Islet precursor cell (in vitro differentiated cells): ENCODE data around the gene LGI4.

ENCODE experiments used
- DNase-seq: peaks from one replicate; pipeline ENCODE4 v3.0.0-alpha.2; 2018

The LGI4 gene

DNA sequence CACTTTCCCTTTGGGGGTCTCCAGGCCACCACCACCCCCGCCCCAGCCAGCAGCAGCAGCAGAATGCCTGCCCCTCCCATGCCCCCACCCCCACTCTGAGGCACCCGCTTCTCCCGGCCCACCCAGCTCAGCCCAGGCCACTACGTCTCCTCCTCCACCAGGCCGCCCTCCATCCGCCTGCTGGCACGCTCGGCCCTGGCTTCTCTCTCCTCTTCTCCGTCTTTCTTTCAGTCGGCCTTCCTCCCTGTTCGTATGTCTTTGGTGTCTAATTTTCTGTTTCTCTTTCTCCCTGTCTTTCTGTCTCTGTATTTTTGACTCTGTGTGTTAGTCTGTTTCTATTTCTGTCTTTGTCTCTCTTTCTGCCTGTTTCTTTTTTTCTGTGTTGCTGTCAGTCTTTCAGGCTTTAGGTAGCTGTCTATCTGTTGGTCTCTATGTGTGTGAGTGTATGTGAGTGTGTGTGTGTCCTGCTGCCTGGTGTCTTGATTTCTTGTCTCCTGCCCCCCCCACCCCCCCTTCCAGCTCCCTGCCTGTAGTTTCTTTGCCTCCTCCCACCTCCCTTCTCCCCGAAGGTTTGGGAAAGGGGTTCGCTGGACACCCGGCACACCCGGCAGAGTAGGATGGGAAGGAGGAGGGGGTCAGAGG lies at the start of gene LGI4:
TSS of gene LGI4 (minus strand) at position 459 of the 642 bp plus-strand sequence. CDS start at position 80, 379 bp downstream.
- DNase-seq: no peak

- DNase-seq: no peak
Observed at GRCh38 chr19:35184267-35184666, 49.4 kb upstream of the LGI4 start.

DNA sequence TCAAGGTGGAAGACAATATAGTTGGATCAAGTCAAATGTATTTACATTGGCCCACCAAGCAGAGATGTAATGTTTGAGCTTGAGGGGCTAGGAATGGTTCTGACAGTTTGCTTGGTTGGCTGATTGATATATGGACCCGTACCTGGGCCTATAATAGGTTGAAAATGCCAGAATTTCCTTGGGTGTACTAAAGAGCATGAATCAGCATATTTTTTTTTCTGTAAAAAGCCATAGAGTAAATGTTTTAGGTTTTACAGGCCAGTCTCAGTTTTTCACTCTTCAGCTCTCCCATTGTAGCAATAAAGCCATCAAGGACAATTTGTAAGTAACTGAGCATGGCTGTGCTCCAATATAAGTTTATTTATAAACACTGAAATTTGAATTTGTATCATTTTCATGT lies 46.5 kb upstream of the LGI4 start:
- DNase-seq: no peak

GRCh38 chr19:35179830-35180229 lies 45.0 kb upstream of the LGI4 start:
- peak; percentile 5 for DNase-seq

DNA sequence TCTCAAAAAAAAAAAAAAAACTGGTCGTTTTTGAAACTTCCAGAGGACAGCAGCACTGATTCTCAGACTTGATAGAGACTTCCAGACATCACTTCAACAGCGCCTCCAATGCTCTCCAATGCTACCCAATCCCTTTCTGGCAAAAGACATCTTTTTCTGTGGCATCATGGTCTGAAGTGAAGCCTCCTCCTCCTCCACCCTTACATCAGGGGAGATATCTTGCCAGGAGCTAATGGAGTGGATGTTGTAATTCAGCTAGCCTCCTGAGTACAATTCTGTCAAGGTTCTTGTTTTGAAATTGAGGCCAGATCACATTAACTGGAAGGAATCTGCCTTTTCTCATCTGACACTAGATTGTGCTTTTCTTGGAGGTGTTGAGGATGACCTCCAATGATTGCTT lies 43.8 kb upstream of the LGI4 start:
- DNase-seq: peak; percentile 4

DNA sequence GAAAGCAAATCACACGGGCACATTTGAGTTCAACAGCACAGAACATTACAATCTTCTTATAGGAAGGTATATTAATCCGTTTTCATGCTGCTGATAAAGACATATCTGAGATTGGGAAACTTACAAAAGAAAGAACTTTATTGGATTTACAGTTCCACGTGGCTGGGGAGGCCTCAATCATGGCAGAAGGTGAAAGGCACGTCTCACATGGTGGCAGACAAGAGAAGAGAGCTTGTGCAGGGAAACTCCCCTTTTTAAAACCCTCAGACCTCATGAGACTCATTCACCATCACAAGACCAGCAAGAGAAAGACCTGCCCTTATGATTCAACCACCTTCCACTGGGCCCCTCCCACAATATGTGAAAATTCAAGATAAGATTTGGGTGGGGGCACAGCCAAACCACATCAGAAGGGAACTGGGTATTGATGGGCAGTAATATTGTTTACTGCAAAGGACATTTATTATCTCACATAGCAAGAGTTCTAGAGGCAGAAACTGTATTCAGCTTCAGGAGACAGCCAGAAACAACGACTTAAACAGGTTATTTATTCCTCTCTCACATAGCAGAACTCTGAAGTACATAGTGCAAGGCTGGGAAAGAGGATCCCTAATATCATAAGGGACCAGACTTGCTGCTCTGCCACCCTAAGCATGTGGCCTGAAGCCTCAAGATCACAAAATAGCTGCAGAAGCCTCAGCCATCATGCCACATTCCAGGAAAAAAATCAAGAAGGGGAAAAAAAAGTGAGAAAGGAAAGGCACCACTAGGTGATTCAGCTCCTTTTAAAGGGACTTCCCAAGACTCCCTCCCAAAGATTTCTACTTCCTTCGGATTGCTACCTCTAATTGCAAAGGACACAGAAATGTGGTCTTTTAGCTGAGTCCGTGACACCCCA lies 42.8 kb upstream of the LGI4 start:
- peak; percentile 2 for DNase-seq

DNA sequence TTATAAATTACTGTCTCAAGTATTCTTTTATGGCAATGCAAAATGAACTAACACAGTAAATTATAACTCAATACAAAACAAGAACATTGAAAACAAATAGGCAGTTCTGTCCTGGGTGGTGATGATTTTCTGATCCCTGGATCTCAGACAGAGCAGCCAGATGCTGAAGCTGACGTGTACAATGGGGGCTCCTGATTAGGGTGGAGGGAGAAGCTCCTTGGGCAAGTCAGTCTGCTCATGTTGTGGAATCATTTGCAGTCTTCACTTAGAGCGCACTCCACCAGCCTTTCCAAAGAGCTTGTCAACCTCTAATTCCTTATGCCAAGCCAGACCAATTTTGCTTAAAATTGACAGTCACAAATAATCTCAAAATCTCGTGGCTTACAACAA lies 41.3 kb upstream of the LGI4 start:
- DNase-seq: peak; percentile 31

DNA sequence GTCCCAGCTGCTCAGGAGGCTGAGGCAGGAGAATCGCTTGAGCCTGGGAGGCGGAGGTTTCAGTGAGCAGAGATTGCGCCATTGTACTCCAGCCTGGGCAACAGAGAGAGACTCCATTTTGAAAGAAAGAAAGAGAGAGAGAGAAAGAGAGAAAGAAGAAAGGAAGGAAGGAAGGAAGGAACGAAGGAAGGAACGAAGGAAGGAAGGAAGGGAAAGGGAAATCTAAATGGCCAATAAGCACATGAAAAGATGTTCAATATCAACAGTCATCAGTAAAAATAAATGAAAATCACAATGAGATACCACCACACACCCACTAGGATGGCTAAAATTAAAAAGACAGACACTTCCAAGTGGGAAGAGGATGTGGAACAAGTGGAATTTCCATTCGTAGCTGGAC lies 39.4 kb upstream of the LGI4 start:
- peak; percentile 7 for DNase-seq

- peak; percentile 2 for DNase-seq
Observed at GRCh38 chr19:35171730-35172129, 36.9 kb upstream of the LGI4 start.

DNA sequence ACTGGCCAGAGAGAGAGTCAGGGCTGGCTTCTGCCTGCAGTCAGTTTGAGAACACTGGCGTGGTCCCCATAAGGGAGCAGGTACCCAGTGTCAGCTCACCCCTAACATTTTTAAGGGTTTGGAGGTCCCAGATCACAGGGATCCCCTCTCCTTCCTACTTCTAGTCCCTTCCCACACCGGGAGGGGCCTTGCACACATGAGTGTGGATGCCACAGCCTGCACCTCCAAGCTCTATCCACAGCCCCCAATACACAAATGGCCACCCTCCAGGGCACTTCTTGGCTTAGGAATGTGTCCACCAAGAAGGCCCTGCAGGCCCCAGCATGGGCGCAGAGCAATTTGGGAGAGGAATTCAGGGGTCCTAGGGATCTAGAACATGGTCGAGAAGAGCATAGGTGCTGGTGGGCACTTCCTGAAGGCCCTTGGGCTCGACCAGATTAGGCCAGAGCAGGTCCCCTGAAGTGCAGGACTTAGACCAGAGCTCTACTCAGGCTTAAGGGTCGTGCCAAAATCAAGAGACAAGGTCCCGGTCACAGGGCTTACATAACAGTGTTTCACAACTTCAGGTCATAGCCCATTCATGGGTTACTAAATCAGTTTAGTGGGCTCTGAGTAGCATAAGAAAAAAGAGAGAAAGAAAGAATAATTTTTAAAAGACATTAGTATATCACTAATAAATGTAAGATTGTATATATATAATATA lies 35.7 kb upstream of the LGI4 start:
- peak; percentile 9 for DNase-seq

GRCh38 chr19:35169221-35169995 lies 34.5 kb upstream of the LGI4 start:
- peak; percentile 27 for DNase-seq

- peak; percentile 59 for DNase-seq
Observed at GRCh38 chr19:35168196-35168595, 33.3 kb upstream of the LGI4 start.

DNA sequence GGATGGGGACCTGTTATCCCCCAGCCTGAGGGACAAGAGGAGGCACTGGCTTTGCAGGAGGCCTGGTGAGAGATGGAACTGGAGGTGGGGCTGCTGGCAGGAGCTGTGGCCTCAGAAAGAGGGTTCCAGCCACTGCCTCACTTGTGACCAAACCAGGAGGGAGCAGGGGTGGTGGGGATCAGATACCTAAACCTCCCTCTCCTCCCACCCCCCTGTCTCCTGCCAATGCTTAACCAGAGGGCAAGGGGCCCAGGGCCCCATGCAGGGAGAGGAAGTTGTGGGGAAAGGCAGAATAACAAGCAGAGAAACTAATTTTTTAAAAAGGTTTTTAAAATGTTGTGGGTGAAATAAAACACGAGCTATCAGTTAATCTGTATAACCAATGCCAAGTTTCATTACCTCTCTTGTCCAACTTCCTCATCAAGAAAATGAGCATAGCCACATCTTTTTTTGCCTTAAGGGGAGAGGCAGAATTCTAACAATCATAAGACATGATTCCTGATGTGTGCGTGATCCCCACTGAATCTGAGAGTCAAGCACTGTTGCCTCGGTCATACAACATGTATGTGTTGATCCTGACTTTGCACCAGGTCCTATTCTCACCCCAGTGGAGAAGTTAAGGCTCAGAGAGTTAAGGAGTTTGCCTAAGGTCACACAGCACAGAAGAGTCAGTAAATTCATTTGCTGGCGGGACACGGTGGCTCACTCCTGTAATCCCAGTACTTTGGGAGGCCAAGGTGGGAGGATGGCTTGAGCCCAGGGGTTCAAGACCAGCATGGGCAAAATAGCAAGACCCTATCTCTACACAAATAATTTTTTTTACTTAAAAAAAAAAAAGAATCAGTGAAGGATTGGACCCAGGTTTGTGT lies 32.6 kb upstream of the LGI4 start:
- peak; percentile 18 for DNase-seq

DNA sequence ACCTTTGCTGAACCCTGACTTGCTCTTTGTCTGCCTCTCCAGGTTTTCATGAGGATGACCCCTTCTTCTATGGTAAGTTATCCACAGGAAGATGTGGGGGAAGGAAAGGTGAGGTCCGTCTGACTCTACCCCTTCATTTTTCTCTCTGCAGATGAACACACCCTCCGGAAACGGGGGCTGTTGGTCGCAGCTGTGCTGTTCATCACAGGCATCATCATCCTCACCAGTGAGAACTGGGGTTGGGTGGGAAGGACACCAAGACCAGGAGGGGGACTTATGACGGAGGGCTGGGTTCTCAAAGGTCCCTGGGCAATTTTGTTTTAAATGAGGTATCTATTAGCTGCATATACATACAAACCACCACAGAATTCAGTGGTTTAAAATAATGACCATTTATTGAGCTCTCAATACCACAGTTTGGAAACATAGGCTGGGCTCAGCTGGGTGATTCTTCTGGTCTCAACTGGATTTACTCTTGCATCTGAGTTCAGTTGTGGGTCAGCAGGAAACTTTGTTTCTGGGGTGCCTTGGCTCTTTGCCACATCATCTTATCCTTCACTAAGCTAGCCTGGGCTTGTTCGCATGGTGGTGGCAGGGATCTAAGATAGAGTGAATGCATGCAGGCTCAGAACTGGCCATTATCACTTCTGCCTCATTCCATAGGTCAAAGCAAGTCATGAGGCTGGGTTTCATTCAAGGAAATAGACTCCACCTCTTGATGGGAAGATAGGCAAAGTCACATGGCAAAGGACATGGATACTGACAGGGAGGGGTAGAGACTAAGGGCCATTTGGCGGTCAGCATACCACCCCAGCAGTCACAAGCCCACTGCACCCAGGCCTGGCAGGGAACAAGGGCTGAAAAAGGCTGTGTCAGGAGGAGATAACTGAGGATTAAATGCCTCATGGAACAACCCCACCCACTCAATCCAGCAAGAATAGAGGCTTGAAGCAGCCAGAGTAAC lies 31.5 kb upstream of the LGI4 start:
- DNase-seq: peak; percentile 7

DNA sequence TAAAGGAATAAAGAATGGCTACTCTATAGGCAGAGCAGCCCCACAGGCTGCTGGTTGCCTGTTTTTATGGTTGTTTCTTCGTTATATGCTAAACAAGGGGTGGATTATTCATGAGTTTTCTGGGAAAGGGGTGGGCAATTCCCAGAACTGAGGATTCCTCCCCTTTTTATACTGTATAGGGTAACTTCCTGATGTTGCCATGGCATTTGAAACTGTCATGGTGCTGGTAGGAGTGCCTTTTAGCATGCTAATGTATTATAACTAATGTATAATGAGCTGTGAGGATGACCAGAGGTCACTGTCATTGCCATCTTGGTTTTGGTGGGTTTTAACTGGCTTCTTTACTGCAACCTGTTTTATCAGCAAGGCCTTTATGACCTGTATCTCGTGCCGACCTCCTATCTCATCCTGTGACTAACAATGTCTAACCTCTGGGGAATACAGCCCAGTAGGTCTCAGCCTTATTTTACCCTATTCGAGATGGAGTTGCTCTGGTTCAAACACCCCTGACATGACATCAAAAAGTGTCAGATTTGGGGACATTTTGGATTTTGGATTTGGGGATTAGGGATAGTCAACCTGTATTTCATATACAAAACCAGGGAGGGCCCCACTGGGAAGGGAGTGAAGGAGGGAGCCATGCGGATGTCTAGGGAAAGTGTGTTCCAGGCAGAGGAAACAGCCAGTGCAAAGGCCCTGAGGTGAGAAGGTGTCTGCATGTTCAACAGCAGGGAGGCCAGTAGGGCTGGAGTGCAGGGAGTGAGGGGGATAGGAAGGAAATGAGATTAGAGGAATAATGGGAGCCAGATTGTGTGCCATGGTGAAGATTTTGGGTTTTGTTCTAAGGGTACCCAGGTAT lies 30.6 kb upstream of the LGI4 start:
- no peak for DNase-seq

DNA sequence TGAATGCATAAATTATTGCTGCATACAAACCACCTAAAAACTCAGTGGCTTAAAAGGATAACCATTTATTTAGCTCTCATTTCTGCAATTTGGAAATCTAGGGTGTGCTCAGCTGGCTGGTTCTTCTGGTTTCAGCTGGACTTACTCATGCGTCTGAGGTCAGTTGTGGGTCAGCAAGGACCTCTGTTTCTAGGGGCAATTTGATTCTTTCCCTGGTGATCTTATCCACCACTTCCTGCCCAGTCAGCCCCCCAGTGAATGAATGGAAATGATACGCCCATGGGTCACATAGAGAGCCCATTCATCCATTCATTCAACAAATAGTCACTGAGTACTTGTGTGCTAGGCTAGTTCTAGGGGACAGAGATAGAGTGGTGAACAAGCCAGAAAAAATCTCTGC lies 29.6 kb upstream of the LGI4 start:
- DNase-seq: no peak

DNA sequence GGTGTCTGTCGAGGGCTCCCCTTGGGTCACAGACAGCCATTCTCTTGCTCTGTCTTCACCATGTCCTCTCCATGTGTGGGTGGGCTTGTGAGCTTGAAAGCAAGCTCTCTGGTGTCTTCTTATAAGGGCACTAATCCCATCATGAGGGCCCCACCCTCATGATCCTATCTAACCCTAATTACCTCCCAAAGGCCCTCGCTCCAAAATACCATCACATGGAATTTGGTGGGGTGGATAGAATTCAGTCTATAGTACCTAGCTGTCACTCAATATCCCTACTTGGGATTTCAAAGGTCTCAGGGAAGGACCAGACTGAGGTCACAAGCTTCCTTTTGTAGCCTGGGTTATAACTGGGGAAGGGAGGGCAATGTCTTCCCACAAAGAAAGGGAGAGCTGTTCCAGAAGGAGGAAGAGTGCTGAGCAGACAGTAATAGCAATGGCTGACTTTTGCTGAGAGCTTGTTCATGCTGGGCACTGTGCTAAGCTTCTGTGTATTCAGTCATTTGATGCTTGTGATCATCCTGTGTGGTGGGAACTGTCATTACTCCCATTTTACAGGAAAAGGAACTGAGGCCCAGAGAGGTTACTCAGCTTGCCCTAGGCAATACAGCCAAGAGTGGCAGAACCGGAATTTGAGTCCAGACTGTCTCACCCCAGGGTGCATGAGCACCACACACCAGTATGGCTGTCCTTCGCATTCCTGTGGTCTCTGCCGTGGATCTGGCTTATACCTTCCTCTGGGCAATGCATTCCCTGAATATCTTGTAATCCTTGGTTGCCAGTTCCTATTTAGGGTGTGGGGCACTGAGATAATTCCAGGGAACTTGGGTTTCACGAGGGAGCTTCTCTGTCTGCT lies 27.8 kb upstream of the LGI4 start:
- DNase-seq: peak; percentile 97

GRCh38 chr19:35161434-35161743 lies 26.5 kb upstream of the LGI4 start:
- DNase-seq: no peak
